GM04504 (cell line): ENCODE data around the gene SOAT1.
A peak's percentile ranks its signal among the peaks of the same experiment; 100 is the strongest.
"Not testable (repeated sequence)": the region's sequence is repeated elsewhere in the genome, so short reads cannot be mapped to it uniquely, and the experiment has no call there.

ENCODE experiments used
- DNase-seq: peaks from one replicate; pipeline ENCODE4 v3.0.0-alpha.2; 2012; ENCODE audit warnings: low read depth

Gene SOAT1

DNA sequence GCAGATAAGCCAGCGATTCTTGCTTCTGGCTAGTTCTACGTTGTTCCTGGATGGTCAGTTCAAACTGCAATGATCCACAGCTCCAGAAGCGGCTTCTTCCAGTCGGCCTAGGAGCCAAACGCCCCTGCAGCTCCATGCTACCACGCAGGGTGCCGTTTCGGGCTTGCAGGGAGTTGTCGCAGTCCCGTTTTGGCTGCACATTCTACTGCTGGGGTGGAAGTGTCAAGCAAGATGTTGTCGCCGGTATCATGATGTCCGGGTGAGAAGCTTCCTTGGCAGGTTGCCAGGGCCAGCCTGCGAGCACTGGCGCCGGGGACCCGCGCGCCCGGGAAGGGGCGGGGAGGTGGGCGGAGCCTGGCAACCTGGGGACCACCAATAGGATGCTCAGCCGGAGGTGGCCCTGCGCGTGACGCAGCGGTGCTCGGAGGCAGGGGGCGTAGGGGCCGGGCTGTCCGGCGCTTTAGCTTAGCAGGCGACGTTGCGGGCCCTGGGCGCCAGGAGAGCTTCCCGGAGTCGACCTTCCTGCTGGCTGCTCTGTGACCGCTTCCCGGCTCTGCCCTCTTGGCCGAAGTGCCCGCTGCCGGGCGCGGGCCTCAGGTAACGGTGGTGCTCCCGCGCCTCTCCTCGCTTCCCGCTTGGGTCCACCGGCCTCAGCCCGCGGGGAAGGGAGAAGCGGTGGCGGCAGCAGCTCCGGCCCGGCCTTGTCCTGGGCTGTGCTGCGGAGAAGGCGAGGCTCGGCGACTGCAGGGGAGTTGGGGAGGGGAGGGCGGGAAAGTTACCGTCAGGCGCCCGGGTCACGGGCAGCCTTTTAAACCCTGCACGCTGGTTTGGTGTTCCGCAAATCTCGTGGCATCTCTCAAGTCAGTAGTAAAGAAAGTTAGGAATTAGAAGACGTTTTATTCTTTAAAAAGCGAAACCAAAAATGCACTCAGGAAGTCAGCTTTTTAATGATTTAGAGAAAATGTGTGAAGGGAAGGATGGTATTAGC, at the start of gene SOAT1:
SOAT1 (plus strand) TSS at position 458 of the 988 bp plus-strand sequence. CDS start 8,888 bp downstream, outside the sequence.
- peak; percentile 67 for DNase-seq

GRCh38 chr1:179245426-179245825, 48.2 kb upstream of the SOAT1 start:
- not testable (repeated sequence) for DNase-seq

DNA sequence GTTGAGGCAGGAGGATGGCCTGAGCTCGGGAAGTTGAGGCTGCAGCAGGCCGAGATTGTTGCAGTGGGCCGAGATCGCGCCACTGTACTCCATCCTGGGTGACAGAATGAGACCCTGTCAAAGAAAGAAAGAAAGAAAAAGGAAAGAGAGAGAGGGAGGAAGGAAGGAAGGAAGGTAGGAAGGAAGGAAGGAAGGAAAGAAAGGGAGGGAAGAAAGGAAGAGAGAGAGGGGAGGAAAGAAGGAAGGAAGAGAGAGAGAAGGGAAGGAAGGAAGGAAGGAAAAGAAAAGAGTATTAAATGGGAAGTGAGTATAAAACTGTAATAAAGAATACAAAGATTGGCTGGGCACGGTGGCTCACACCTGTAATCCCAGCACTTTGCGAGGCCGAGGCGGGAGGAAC, 45.7 kb upstream of the SOAT1 start:
- DNase-seq: no peak

DNA sequence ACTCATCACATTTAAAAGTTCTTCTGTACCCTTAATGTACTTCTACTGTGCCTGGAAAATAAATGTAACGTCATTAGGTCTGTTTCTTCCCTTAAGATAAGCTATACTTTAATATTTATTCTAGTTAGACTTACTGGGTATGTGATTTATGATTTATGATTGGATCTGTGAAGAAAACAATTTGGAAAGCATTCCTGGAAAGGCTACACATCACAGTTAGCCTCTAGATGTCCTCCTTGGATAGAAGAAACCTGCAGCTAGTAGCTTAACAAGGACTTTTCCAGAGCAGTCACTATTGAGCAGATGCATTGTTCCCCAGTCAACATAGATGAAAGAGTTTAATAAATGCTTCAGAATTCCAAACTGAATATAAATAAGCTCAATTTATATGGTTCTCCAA, 41.9 kb upstream of the SOAT1 start:
- DNase-seq: no peak

DNA sequence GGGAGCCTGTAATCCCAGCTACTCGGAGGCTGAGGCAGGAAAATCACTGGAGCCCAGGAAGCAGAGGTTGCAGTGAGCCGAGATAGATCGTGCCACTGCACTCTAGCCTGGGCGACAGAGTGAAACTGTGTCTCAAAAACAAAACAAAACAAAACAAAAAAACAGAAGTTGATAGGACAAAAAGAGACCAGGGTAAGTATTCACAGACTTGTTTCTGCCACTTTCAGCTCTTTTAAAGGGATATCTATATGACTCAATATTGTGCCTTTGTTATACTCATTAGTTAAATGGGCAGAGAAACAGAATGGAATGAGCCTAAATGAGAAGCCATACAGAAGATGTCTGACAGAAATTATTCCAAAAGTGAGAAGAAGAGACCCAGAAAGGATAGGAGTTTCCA, 41.0 kb upstream of the SOAT1 start:
- no peak for DNase-seq

- no peak for DNase-seq
These were observed 40.2 kb upstream of the SOAT1 start for GRCh38 chr1:179253286-179253972.

DNA sequence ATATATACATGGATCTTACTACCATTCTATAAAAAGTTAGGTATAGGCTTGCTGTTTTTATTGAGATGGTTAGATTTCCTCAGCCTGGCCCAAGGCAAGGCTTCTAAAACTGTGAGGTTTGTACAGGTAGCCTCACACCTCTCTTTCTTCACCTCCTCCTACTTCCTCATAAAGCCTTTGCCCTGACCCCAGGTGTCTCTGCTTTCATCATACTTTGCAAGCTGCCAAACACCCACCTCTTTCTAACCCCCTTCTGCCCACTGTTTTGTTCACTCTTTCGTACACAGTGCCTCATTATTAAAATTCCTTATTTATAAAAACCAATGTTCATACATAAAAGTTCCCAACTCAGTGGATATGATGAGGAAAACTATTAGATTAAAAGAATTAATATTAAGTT, 31.4 kb upstream of the SOAT1 start:
- DNase-seq: no peak

- DNase-seq: no peak
These were observed 30.5 kb upstream of the SOAT1 start for GRCh38 chr1:179263121-179263520.

- no peak for DNase-seq
These were observed 29.1 kb upstream of the SOAT1 start for GRCh38 chr1:179264507-179264906.

DNA sequence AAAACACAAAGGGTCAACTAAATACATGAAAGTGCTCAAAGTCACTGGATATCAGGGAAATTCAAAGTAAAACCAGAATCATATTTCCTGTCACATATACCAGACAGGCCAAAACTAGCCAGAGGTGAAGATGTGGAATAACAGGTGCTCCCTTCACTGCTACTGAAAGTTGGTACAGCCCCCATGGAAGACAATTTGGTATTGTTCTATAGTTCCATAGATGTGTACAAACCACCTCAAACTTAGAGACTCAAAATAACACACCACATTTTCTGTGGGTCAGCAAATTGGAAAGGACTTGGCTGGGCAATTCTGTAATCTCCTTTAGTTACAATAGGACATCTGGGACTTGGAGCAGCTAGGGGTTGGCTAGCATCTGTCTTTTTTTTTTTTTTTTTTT, 24.5 kb upstream of the SOAT1 start:
- DNase-seq: no peak

DNA sequence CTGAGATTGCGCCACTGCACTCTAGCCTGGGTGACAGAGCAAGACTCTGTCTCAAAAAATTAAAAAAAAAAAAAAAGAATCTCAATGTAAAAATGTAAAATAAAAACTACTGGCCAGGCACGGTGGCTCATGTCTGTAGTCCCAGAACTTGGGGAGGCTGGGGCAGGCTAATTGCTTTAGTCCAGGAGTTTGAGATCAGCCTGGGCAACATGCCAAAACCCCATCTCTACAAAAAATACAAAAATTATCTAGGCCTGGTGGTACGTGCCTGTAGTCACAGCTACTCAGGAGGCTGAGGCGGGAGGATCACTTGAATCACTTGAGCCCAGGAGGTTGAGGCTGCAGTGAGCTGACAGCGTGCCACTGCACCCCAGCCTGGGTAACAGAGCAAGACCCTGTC, 19.2 kb upstream of the SOAT1 start:
- DNase-seq: not testable (repeated sequence)

- DNase-seq: no peak
These were observed 14.7 kb upstream of the SOAT1 start for GRCh38 chr1:179278920-179279319.

- no peak for DNase-seq
These were observed 9.6 kb upstream of the SOAT1 start for GRCh38 chr1:179283992-179284391.

GRCh38 chr1:179287946-179288345, 5.7 kb upstream of the SOAT1 start:
- no peak for DNase-seq

DNA sequence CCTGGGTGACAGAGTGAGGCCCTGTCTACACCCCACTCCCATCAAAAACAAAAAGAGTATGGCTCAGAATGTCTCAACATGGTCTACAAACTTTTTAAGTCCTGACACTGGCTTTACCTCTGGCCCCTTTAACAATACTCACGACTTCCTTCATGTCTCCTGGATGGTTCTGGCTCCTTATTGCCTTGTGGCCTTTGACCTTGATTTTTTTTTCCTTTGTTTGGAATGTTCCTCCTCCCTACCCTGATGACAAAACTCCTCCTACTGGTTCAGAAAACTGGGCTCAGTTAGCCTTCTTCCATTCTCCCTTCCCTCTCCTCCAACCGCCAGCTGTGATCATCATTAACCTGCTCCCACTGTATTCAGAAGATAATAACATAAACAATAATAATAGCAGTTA, 4.6 kb upstream of the SOAT1 start:
- no peak for DNase-seq

GRCh38 chr1:179295164-179295755, 1.7 kb downstream of the SOAT1 start:
- DNase-seq: no peak

GRCh38 chr1:179296356-179297104, 2.9 kb downstream of the SOAT1 start:
- no peak for DNase-seq

GRCh38 chr1:179297105-179297378, 3.4 kb downstream of the SOAT1 start:
- DNase-seq: no peak

- DNase-seq: no peak
These were observed 5.4 kb downstream of the SOAT1 start for GRCh38 chr1:179298952-179299351.

DNA sequence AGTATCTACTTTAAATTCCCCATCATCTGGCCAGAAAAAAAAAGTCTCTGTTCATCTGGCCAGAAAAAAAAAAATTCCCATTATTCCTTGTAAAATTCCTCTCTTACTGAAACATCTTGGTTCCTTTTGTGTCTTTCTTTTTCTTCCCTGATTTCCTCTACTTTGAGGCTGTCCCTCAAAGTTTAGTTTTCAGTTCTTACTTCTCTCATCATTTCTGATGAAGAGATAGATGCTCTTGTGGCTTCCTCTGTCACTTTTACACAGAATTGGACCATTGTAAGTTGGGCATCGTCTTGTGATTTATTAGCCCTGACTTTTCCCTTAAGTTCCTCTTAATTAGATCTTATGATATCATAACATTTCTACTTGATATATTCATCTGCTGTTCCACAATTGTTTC, 6.5 kb downstream of the SOAT1 start:
- no peak for DNase-seq

GRCh38 chr1:179302070-179302469, 8.5 kb downstream of the SOAT1 start:
- DNase-seq: no peak

DNA sequence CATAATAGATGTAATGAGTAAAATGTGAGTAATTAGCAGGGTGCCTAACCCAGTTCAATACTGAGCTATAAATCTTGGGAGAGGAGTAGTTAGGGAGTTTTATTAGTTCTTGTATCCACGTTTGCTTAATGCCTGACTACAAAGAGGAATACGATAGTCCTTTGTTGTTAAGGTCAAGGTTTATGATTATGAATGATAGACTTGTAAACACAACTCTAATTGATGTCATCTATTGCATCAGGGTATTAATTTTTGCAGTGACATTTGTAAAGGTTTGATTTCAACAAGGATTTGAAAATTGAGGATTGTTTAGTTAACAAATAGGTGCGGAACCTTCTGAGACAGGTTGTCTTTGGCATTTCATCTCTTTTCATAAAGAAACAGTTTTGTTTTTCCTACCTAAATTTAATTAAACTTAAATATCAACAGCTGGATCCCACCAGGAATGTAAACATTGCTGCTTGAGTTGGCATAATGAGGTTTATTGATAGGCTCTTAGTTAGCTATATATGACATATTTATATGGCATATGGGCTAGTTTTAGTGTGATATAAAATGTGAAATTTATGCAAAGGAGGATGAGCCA, 9.7 kb downstream of the SOAT1 start:
- DNase-seq: no peak
